ENCODE data around the gene SCARB1. TPM values are rescaled to one million over a fixed set of nuclear protein-coding genes. Genes with fewer than 3 reads are reported as not detected.

The SCARB1 gene
- total and polyA plus RNA-seq, 2 of the 13 experiments (the other 11 are each of a cell fraction or from before 2014, with no cell fraction given) = 63.4 to 160 TPM

DNA sequence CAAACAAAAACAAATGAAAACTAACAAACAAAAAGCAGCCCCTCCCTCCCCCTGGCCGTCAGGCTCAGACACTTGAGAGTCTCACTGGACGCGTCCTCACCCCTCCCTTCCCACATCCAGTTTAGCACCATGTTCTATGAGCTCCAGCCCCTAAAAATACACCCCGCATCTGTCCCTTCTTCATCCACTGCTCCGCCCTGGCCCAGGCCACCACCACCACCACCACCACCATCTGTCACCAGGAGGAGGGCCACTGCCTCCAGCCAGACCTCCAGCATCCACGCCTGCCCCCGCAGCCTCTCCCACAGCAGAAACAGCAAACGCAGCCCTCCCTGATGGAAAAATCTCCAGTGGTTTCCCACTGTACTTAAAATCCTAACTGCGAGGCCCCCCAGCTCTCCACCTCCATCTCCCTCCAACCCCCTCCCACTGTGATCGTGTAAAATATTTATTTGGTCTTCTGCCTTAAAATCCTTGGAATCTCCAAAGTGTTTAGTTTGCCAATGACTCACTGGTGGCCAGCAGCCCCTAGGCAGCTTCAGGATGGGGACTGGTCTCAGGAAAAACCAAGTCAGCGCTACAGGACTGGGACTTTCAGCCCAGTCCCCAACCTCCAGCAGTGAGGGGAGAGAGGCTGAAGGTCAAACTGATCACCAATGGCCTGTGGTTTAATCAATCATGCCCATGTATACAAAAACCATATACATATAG lies 95.1 kb downstream of the SCARB1 start (continued):
- TF ChIP-seq ZNF7 (CRISPR knock-in tag; IDR thresholded peaks at IDR 0.05) (no peak), ZBTB21 (CRISPR knock-in tag; IDR thresholded peaks at IDR 0.05) (no peak), ZBTB25 (CRISPR knock-in tag; IDR thresholded peaks at IDR 0.05) (no peak), PHB2 (IDR thresholded peaks at IDR 0.05; ENCODE audit: partially characterized antibody) (no peak), ZFP37 (CRISPR knock-in tag; IDR thresholded peaks at IDR 0.05; ENCODE audit: borderline replicate concordance) (no peak), ZNF546 (CRISPR knock-in tag; conservative IDR thresholded peaks at IDR 0.05) (no peak), HMG20B (CRISPR knock-in tag; conservative IDR thresholded peaks at IDR 0.05) (no peak), SP140L (CRISPR knock-in tag; IDR thresholded peaks at IDR 0.05; ENCODE audit: borderline replicate concordance) (no peak), TAF1 (CRISPR knock-in tag; IDR thresholded peaks at IDR 0.05) (no peak), HOXA3 (CRISPR knock-in tag; IDR thresholded peaks at IDR 0.05) (no peak), ELF3 (CRISPR knock-in tag; IDR thresholded peaks at IDR 0.05) (no peak), CAMTA2 (CRISPR knock-in tag; IDR thresholded peaks at IDR 0.05; ENCODE audit: borderline replicate concordance) (no peak), CEBPZ (IDR thresholded peaks at IDR 0.05; ENCODE audit: low read length) (no peak)
- TF ChIP-seq, protein P1, sequence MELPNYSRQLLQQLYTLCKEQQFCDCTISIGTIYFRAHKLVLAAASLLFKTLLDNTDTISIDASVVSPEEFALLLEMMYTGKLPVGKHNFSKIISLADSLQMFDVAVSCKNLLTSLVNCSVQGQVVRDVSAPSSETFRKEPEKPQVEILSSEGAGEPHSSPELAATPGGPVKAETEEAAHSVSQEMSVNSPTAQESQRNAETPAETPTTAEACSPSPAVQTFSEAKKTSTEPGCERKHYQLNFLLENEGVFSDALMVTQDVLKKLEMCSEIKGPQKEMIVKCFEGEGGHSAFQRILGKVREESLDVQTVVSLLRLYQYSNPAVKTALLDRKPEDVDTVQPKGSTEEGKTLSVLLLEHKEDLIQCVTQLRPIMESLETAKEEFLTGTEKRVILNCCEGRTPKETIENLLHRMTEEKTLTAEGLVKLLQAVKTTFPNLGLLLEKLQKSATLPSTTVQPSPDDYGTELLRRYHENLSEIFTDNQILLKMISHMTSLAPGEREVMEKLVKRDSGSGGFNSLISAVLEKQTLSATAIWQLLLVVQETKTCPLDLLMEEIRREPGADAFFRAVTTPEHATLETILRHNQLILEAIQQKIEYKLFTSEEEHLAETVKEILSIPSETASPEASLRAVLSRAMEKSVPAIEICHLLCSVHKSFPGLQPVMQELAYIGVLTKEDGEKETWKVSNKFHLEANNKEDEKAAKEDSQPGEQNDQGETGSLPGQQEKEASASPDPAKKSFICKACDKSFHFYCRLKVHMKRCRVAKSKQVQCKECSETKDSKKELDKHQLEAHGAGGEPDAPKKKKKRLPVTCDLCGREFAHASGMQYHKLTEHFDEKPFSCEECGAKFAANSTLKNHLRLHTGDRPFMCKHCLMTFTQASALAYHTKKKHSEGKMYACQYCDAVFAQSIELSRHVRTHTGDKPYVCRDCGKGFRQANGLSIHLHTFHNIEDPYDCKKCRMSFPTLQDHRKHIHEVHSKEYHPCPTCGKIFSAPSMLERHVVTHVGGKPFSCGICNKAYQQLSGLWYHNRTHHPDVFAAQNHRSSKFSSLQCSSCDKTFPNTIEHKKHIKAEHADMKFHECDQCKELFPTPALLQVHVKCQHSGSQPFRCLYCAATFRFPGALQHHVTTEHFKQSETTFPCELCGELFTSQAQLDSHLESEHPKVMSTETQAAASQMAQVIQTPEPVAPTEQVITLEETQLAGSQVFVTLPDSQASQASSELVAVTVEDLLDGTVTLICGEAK (IDR thresholded peaks at IDR 0.05) = no peak
- TF ChIP-seq, protein P1 (CRISPR knock-in tag; IDR thresholded peaks at IDR 0.05) = no peak
